Measurements from ENCODE around the gene GIPR.
"Not testable (repeated sequence)": the region's sequence is repeated elsewhere in the genome, so short reads cannot be mapped to it uniquely, and the experiment has no call there.

Gene GIPR

GRCh38 chr19:45677351-45678230, 9.6 kb downstream of the GIPR start:
- no peak overlapping the region for H3K9ac ChIP-seq (ENCODE audit: insufficient read length)
- DNase-seq (ENCODE audit: low read depth, low spot score) = peak; percentile 75
- H3K9me3 ChIP-seq (ENCODE audit: low read depth, low read length) = no peaks in the 10 kb centered on the region
- H3K4me3 ChIP-seq = peak overlapping the region; percentile 71
- TF ChIP-seq POLR2AphosphoS5 (IDR thresholded peaks at IDR 0.05; ENCODE audit: borderline replicate concordance, low read depth, low read length) (no peak), EZH2 (IDR thresholded peaks at IDR 0.05) (no peak), FOXP2 (optimal IDR thresholded peaks at IDR 0.05; ENCODE audit: control extremely low read depth, extremely low read length, insufficient read depth) (no peak)
- no peak overlapping the region for H3K27ac ChIP-seq
- H3K36me3 ChIP-seq (ENCODE audit: insufficient read depth, low read length) = no peaks in the 10 kb centered on the region

GRCh38 chr19:45681391-45682015, 13.5 kb downstream of the GIPR start:
- H3K9ac ChIP-seq (ENCODE audit: insufficient read length) = no peak overlapping the region
- no peak for DNase-seq (ENCODE audit: low read depth, low spot score)
- no peak for TF ChIP-seq POLR2AphosphoS5 (IDR thresholded peaks at IDR 0.05; ENCODE audit: borderline replicate concordance, low read depth, low read length)
- peak; percentile 26 for TF ChIP-seq FOXP2 (optimal IDR thresholded peaks at IDR 0.05; ENCODE audit: control extremely low read depth, extremely low read length, insufficient read depth)
- H3K4me3 ChIP-seq = peak overlapping the region; percentile 78
- peaks cover 11% of the 10 kb centered on the region; the same call in 1 of the 2 replicates for H3K36me3 ChIP-seq (ENCODE audit: insufficient read depth, low read length)
- no peaks in the 10 kb centered on the region for H3K9me3 ChIP-seq (ENCODE audit: low read depth, low read length)
- H3K27ac ChIP-seq = no peak overlapping the region

- Histone ChIP-seq H3K36me3 (ENCODE audit: insufficient read depth, low read length) (peaks cover 15% of the 10 kb centered on the region), H3K9ac (ENCODE audit: insufficient read length) (no peak overlapping the region), H3K4me3 (peak overlapping the region; percentile 78), H3K27ac (no peak overlapping the region), H3K9me3 (ENCODE audit: low read depth, low read length) (no peaks in the 10 kb centered on the region)
- no peak for DNase-seq (ENCODE audit: low read depth, low spot score)
- TF ChIP-seq EZH2 (IDR thresholded peaks at IDR 0.05) = no peak
- no peak for TF ChIP-seq POLR2AphosphoS5 (IDR thresholded peaks at IDR 0.05; ENCODE audit: borderline replicate concordance, low read depth, low read length)
- no peak for TF ChIP-seq FOXP2 (optimal IDR thresholded peaks at IDR 0.05; ENCODE audit: control extremely low read depth, extremely low read length, insufficient read depth)
These were observed 14.1 kb downstream of the GIPR start for GRCh38 chr19:45682117-45682516.

DNA sequence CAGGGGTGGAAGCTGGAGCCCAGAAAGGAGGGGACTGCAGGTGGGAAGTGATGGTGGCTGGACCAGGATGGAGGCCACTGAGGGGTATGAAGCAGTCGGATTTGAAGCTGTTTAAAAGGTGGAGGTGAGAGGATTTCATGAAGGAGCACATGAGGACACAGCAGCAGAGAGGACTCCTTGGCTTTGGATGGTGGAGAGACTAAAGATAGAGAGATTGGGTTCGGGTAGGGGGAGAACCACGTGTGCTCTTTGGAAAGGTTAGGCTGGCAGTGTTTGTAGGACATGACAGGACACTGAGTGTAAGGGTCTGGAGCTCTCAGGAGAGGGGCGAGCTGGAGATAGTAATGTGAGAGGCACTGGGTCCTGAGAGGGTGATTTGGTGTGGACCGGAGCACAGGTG, 14.9 kb downstream of the GIPR start:
- H3K36me3 ChIP-seq (ENCODE audit: insufficient read depth, low read length) = peaks cover 23% of the 10 kb centered on the region
- no peaks in the 10 kb centered on the region for H3K9me3 ChIP-seq (ENCODE audit: low read depth, low read length)
- DNase-seq (ENCODE audit: low read depth, low spot score) = no peak
- H3K27ac ChIP-seq = no peak overlapping the region
- H3K4me3 ChIP-seq = no peak overlapping the region
- no peak overlapping the region for H3K9ac ChIP-seq (ENCODE audit: insufficient read length)
- no peak for TF ChIP-seq POLR2AphosphoS5 (IDR thresholded peaks at IDR 0.05; ENCODE audit: borderline replicate concordance, low read depth, low read length)
- no peak for TF ChIP-seq EZH2 (IDR thresholded peaks at IDR 0.05)
- no peak for TF ChIP-seq FOXP2 (optimal IDR thresholded peaks at IDR 0.05; ENCODE audit: control extremely low read depth, extremely low read length, insufficient read depth)

- H3K9ac ChIP-seq (ENCODE audit: insufficient read length); H3K27ac ChIP-seq; DNase-seq (ENCODE audit: low read depth, low spot score); H3K9me3 ChIP-seq (ENCODE audit: low read depth, low read length); H3K4me3 ChIP-seq: not testable (repeated sequence)
- H3K36me3 ChIP-seq (ENCODE audit: insufficient read depth, low read length) = peaks cover 37% of the 10 kb centered on the region
These were observed 17.0 kb downstream of the GIPR start for GRCh38 chr19:45685045-45685444.

DNA sequence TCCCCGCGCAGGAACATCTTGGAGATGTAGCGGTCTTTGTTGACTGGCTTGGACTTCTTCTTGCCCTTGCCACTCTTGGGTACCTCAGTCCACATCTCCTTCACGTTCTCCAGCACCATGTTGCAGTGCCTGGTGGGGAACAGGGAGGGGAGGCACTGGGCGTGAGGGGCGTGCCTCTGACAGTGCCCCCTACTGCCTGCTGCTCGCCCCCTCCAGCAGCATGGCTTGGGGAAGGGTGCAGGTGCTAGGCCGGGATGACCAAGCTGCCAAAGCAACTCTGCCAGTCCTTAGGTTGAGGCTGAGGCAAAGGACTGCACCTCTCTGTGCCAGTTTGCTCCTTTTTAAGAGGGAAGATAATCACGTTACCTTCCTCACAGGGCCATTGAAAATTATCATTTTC, 19.6 kb downstream of the GIPR start:
- Histone ChIP-seq H3K9me3 (ENCODE audit: low read depth, low read length) (no peaks in the 10 kb centered on the region), H3K4me3 (no peak overlapping the region), H3K36me3 (ENCODE audit: insufficient read depth, low read length) (peaks cover 37% of the 10 kb centered on the region), H3K9ac (ENCODE audit: insufficient read length) (no peak overlapping the region), H3K27ac (no peak overlapping the region)
- no peak for TF ChIP-seq FOXP2 (optimal IDR thresholded peaks at IDR 0.05; ENCODE audit: control extremely low read depth, extremely low read length, insufficient read depth)
- TF ChIP-seq EZH2 (IDR thresholded peaks at IDR 0.05) = no peak
- TF ChIP-seq POLR2AphosphoS5 (IDR thresholded peaks at IDR 0.05; ENCODE audit: borderline replicate concordance, low read depth, low read length) = no peak
- DNase-seq (ENCODE audit: low read depth, low spot score) = no peak

DNA sequence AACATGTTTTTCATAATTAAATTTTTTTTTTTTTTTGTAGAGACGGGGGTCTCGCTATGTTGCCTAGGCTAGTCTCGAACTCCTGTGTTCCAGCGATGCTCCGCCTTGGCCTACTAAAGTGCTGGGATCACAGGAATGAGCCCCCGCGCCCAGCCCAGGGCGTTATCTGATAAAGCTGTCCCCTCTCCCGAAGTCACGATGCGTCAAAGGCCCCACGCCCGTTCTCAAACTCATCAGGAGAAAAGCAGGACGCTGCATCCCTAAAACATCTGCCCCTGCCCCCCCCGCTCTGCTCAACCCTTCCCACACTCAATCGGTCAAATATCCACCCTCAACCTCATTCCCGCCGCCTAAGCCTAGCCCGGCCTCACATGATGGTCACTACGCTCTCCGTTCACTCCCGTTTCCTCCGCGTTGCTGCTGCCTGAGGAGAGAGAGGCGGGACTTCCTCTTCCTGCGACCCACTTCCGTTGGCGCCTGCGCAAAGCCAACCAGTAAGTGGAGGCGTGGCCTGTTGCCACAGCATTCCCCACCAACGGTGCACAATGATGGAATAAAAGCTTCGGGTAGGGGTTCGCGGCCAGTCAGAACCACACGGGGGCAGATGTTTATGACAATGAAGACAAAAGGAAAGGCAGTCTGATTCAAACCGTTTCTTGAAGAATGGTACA, 23.6 kb downstream of the GIPR start, which contains the start of gene SNRPD2:
SNRPD2 (minus strand) TSS at position 438 of the 671 bp plus-strand sequence; CDS start at position 373, 65 bp downstream.
- peak; percentile 70 for DNase-seq (ENCODE audit: low read depth, low spot score)
- Histone ChIP-seq H3K9ac (ENCODE audit: insufficient read length) (peak within 1 kb of the TSS; percentile 98), H3K27ac (peak within 1 kb of the TSS; percentile 71), H3K4me3 (peak within 1 kb of the TSS; percentile 83), H3K9me3 (ENCODE audit: low read depth, low read length) (no peaks in the 10 kb centered on the region), H3K36me3 (ENCODE audit: insufficient read depth, low read length) (peaks cover 25% of the 10 kb centered on the region)
- no peak for TF ChIP-seq FOXP2 (optimal IDR thresholded peaks at IDR 0.05; ENCODE audit: control extremely low read depth, extremely low read length, insufficient read depth)
- no peak for TF ChIP-seq EZH2 (IDR thresholded peaks at IDR 0.05)
- peak; percentile 99 for TF ChIP-seq POLR2AphosphoS5 (IDR thresholded peaks at IDR 0.05; ENCODE audit: borderline replicate concordance, low read depth, low read length)

Data from SK-N-MC (cell line).